ENCODE measurements around the gene DHCR7.

- TF ChIP-seq CTCF (IDR thresholded peaks at IDR 0.05) (no peak), POLR2A (IDR thresholded peaks at IDR 0.05; ENCODE audit: low read length) (no peak)
Measured at GRCh38 chr11:71485466-71485865, 37.3 kb upstream of the DHCR7 start.
